ENCODE measurements around the gene PABPC4L.

DNA sequence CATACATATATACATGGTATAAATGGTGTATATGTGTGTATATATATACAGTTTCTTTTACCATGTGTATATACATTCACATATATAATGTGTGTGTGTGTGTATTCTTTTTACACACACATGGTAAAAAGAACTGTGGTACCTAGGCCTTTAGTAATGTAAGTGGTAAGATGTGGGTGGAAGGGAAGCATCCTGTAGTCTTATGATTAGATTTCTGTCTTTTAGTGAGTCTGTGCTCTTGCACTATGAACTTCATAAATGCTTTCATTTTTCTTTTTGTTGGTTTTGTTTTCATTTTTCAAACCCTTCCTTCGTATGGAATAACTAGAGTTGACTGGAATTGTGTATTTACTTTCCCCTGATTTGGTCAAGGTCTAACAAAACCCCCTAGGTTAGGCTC lies 12.1 kb downstream of the PABPC4L start:
- TF ChIP-seq POLR2A (IDR thresholded peaks at IDR 0.05; ENCODE audit: extremely low read depth, insufficient read length), result no peak
- TF ChIP-seq, protein P1, sequence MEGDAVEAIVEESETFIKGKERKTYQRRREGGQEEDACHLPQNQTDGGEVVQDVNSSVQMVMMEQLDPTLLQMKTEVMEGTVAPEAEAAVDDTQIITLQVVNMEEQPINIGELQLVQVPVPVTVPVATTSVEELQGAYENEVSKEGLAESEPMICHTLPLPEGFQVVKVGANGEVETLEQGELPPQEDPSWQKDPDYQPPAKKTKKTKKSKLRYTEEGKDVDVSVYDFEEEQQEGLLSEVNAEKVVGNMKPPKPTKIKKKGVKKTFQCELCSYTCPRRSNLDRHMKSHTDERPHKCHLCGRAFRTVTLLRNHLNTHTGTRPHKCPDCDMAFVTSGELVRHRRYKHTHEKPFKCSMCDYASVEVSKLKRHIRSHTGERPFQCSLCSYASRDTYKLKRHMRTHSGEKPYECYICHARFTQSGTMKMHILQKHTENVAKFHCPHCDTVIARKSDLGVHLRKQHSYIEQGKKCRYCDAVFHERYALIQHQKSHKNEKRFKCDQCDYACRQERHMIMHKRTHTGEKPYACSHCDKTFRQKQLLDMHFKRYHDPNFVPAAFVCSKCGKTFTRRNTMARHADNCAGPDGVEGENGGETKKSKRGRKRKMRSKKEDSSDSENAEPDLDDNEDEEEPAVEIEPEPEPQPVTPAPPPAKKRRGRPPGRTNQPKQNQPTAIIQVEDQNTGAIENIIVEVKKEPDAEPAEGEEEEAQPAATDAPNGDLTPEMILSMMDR (IDR thresholded peaks at IDR 0.05; ENCODE audit: low read depth, low read length), result no peak
- TF ChIP-seq, protein P2, sequence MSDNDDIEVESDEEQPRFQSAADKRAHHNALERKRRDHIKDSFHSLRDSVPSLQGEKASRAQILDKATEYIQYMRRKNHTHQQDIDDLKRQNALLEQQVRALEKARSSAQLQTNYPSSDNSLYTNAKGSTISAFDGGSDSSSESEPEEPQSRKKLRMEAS (IDR thresholded peaks at IDR 0.05; ENCODE audit: low read depth, low read length), result no peak

All from NB4 (cell line).